ENCODE data around the gene CELA2A.

Gene CELA2A

GRCh38 chr1:15456313-15456954 is at the start of gene CELA2A:
CELA2A (plus strand) TSS chr1:15456732; CDS start chr1:15456754, 22 bp downstream.
- no peak for DNase-seq (ENCODE audit: low read depth)

- no peak for DNase-seq (ENCODE audit: low read depth)
Measured at GRCh38 chr1:15407580-15407979, 49.0 kb upstream of the CELA2A start.

- DNase-seq (ENCODE audit: low read depth), result no peak
Measured at GRCh38 chr1:15408890-15409387, 47.6 kb upstream of the CELA2A start.

GRCh38 chr1:15409388-15410222 is 46.9 kb upstream of the CELA2A start, which contains the start of gene EFHD2:
EFHD2 (plus strand) TSS chr1:15409888; CDS start chr1:15409972, 84 bp downstream.
- no peak for DNase-seq (ENCODE audit: low read depth)

- DNase-seq (ENCODE audit: low read depth), result no peak
Measured at GRCh38 chr1:15410223-15410883, 46.2 kb upstream of the CELA2A start.

- DNase-seq (ENCODE audit: low read depth), result no peak
Measured at GRCh38 chr1:15410884-15411245, 45.7 kb upstream of the CELA2A start.

DNA sequence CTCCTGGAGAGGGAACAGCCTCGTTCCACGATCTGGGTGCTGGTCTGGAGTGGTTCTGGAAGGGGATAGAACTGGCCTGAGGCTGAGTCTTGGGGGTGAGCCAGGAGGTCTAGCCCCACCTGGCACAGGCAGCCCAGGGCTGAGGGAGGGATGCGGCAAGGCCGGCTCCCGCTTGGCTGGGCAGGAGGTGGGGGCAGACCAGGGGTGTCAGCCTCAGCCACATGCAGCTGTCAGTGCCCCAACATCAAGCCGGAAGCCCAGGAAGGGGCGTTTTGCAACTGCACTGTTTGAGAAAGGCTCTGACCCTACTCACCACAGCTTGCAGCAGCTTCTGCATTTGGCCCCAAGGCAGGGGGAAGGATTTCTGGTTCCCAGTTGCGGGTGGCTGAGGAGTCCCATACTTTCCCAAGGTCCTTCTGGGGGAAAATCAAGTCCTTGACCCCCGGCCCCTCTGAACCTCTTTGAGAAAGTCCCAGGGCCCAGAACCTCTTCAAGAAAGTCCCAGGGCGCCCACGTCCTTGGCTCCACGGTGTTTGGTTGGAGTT is 44.9 kb upstream of the CELA2A start:
- DNase-seq (ENCODE audit: low read depth), result no peak

- no peak for DNase-seq (ENCODE audit: low read depth)
Measured at GRCh38 chr1:15412175-15412800, 44.2 kb upstream of the CELA2A start.

GRCh38 chr1:15412843-15413242 is 43.7 kb upstream of the CELA2A start:
- no peak for DNase-seq (ENCODE audit: low read depth)

DNA sequence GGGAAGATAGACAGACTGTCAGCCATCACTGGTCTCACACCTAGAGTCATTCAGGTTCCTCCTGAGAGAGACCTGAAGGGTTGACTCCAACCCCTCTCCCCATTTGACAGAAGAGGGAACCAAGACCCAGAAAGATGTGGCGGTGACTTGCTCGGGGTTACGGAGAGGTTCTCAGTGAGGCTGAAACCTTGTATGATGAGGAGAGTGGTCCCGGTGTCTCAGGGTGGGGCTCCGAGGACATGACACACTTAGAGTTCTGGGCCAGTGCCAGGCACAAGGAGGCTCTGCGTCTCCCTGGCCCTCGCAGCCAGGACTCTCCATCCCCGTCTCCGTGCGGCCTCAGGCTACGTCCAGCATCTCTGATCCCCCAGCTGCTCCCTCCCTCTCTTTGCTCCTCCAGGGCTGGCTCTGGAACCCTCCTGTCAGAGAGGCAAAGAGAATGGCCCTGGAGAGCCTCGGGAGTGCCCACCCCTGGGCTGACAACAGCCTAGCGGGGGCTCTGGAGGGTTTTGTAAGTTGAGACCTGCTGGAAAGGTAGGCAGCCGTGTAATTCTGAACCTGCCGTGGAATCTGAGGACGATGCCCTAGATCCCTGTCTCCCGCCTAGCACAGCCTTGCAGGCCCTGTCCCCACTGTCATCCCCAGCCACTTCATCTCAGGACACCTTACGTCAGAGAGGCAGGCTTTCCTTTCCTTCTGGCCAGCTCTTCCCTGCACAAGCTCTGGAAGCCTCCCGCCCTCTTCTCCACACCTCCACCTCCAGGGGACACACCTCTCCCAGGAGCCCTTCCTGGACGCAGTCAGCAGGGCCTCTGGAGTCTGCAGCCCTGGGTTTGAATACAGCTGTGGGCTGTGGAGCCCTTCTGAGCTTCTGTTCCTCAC is 42.7 kb upstream of the CELA2A start:
- DNase-seq (ENCODE audit: low read depth), result no peak

DNA sequence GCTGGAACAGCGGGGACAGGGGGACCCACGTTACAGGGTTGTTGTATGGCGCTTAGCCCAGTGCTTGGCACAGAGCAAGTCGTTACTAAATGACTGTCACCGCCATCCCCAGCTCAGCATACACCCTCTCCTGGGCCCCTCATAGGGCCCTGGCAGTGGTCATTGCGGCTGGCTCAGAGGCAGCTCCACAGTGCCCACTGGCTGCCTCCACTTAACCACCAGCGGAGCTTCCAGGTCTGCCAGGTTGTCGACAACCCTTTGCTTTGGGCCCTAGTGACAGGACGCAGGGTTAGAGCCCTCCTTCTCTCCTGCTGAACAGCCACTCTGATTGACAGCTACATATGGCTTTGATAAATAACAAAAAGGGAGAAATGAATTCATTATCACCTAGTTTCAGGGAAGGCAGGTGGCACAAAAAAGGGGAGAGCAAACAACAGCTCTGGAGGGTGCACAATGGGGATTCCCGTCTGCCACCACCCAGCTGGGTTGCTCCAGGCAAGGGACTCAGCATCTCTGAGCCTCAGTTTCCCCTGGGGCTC is 42.0 kb upstream of the CELA2A start:
- no peak for DNase-seq (ENCODE audit: low read depth)

DNA sequence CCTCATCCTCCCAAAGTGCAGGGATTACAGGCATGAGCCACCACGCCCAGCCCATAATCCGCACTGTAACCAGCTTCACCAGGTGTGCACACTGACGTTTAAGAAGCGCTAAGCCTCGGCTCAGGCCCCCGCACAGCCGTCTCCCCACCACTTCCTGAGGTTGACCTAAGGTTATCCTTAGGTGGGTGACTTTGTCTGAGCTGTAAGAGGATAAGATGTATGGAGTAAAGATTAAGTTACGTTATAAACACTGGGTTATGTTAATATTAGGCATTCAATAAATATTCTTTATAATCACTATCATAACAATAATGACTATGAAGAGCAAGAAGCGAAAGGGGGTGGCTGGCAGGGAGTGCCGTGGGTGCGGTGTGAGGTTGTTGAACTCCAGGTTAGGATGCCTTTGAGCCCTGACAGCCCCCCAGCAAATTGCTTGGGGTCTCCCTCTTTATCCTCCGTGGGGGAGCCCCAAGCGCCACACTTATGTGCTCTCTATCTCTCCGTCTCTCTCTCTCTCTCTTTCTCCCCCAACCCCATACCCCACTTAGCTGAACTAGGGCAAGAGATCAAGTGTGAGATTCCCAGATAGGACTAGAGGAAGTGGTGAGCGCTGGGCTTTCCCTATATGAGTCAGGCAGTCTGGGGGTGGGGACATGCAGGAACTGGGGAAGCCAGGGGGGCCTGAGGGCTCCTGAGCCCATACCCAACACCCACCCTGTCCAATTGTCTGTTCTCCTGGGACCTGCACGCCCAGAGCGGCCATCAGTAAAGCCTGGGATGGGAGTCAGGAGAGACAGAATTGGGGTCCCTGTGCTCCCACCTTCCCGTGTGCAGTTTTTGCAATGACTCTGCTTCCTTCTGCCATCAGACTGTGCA is 39.2 kb upstream of the CELA2A start:
- DNase-seq (ENCODE audit: low read depth), result no peak

GRCh38 chr1:15418806-15419515 is 37.6 kb upstream of the CELA2A start:
- no peak for DNase-seq (ENCODE audit: low read depth)

DNA sequence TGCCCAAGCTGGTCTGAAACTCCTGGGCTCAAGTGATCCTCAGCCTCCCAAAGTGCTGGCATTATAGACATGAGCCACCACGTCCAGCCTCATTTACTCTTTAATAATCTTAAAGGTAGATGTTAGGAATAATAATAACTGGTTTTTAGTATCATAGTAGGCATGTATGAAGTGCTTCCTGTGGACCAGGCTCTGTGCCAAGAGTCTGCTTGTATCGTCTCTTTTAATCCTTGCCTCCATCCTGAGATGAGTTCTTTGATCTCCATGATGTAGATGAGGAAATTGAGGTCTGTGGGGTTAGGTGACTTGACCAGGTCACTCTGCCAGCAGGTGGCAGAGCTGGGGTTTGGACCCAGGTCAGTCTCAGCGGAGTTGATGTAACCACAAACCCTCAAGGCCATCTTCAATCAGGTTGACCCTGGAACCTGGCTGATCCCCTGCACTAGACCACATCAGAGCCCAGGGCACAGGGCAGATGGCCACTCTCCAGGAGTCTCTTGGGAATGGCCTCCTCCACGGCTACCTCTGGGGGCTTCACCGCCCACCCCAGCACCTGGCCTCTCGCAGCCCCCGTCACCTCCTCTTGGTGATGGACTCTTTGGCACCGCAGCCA is 35.6 kb upstream of the CELA2A start:
- no peak for DNase-seq (ENCODE audit: low read depth)

- DNase-seq (ENCODE audit: low read depth), result no peak
Measured at GRCh38 chr1:15422871-15423270, 33.7 kb upstream of the CELA2A start.

- no peak for DNase-seq (ENCODE audit: low read depth)
Measured at GRCh38 chr1:15423355-15424077, 33.0 kb upstream of the CELA2A start.

DNA sequence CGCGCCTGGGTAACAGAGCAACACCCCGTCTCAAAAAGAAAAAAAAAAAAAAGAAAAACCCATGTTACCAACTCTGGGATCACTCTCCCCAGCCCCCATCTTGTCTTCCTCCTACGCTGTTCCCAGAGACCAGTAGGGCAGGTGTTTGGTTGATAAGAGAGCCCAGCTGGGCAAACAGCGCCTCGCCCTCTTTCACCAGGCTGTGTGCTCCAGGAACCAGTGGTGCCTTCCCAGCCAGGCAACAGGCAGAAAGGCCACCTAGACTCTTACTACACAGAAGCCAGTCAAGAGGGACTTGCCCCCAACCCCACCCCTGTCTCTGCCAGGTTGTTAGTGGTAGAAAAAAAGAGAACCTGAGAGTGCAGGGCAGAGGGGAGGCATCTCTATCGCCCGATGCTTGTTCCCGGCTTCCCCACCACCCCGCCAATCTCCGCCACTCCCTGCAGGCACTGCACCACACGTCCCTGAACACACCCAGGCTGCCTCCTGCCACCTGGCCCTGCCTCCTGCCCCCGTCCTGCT is 32.3 kb upstream of the CELA2A start:
- DNase-seq (ENCODE audit: low read depth), result no peak

GRCh38 chr1:15424981-15425380 is 31.6 kb upstream of the CELA2A start:
- DNase-seq (ENCODE audit: low read depth), result no peak

Measured in HS-27A (cell line).